Endothelial cell of umbilical vein (primary cell): ENCODE results near the gene PARD6G. TPM values are rescaled to one million over a fixed set of nuclear protein-coding genes. Genes with fewer than 3 reads are reported as not detected.

Experiments used
- BruUV-seq: library from RNA; stranded (reverse); fragments of 400-500 nt; replicated peaks from 2 replicates; lab custom pipeline; 2021; lab: Mats Ljungman, UMichigan
- CTCF ChIA-PET: fragments of 300-600, 350-600 bp; sonication (Branson Sonifier 250); formaldehyde crosslinking; loops from one replicate; lab custom pipeline; 2021; ENCODE audit warnings: antibody characterized with exemption, inconsistent platforms; lab: Charles Lee
- POLR2A ChIA-PET: fragments of 300-600, 350-600 bp; sonication (Branson Sonifier 250); formaldehyde crosslinking; loops from one replicate; lab custom pipeline; 2021; ENCODE audit warnings: antibody characterized with exemption, inconsistent platforms; lab: Charles Lee
- DNase-seq: peaks from one replicate; pipeline ENCODE4 v3.0.0-alpha.2; 2011; ENCODE audit warnings: low read depth, low spot score
- FAIRE-seq: peaks from 2 replicates; lab custom pipeline; 2011; peaks lifted over from hg19 to GRCh38; lab: Jason Lieb, UNC
- H2AFZ ChIP-seq: 2 replicates; pipeline ENCODE4 v1.6.0; 2012; ENCODE audit warnings: low read depth, low read length, control low read depth, inconsistent platforms
- H3K27ac ChIP-seq: 2 replicates; pipeline ENCODE4 v1.5.1; 2011; ENCODE audit warnings: low read depth, mild to moderate bottlenecking, control low read depth, low read length, moderate library complexity; ENCODE audit not compliant: insufficient read depth
- H3K27me3 ChIP-seq, 2 experiments: 2 replicates each; pipeline versions ENCODE4 v1.6.0 to v1.6.1; 2011; ENCODE audit warnings: low read length in 2 of 2, mixed read lengths in 1 of 2; ENCODE audit not compliant: control insufficient read depth in 2 of 2, insufficient read depth in 2 of 2
- H3K36me3 ChIP-seq, 2 experiments: 2 replicates in 1 of 2; 3 replicates in 1 of 2; pipeline ENCODE4 v1.5.1; 2011; ENCODE audit warnings: low read length in 2 of 2, mild to moderate bottlenecking in 1 of 2, moderate library complexity in 1 of 2; ENCODE audit not compliant: control insufficient read depth in 2 of 2, insufficient read depth in 2 of 2; ENCODE audit errors: extremely low read depth in 1 of 2
- H3K4me1 ChIP-seq: 3 replicates; pipeline ENCODE4 v1.5.1; 2011; ENCODE audit warnings: mild to moderate bottlenecking, low read length; ENCODE audit not compliant: control insufficient read depth, insufficient read depth; ENCODE audit errors: extremely low read depth
- H3K4me2 ChIP-seq: 2 replicates; pipeline ENCODE4 v1.6.1; 2011; ENCODE audit warnings: low read length, control low read depth, mixed read lengths; ENCODE audit not compliant: insufficient read depth
- H3K4me3 ChIP-seq, 3 experiments: fragments of 200-600 bp in 1 of 3; sonication (generic), shearing (Covaris generic) in 1 of 3; replicated peaks in 1 of 3; 2 replicates each; pipeline ENCODE4 v1.5.1; 2011 to 2016; ENCODE audit warnings: control low read depth in 3 of 3, low read length in 3 of 3, mild to moderate bottlenecking in 2 of 3, inconsistent platforms in 1 of 3, low read depth in 1 of 3, moderate library complexity in 1 of 3; ENCODE audit not compliant: insufficient read depth in 1 of 3
- H3K79me2 ChIP-seq: 2 replicates; pipeline ENCODE4 v1.6.0; 2012; ENCODE audit warnings: low read length, inconsistent platforms; ENCODE audit not compliant: control insufficient read depth, insufficient read depth
- H3K9ac ChIP-seq: replicated peaks from 2 replicates; pipeline ENCODE3; 2011; ENCODE audit warnings: low read length, control low read depth; ENCODE audit not compliant: insufficient read depth; ENCODE audit errors: extremely low read depth
- H3K9me1 ChIP-seq: replicated peaks from 3 replicates; pipeline ENCODE4 v1.6.0; 2011; ENCODE audit warnings: mild to moderate bottlenecking, low read length; ENCODE audit not compliant: control insufficient read depth, insufficient read depth; ENCODE audit errors: extremely low read depth
- H3K9me3 ChIP-seq: replicated peaks from 2 replicates; pipeline ENCODE4 v1.5.1; 2012; ENCODE audit warnings: low read length, inconsistent platforms; ENCODE audit not compliant: control insufficient read depth, insufficient read depth
- H4K20me1 ChIP-seq: replicated peaks from 2 replicates; pipeline ENCODE3; 2011; ENCODE audit warnings: mild to moderate bottlenecking, low read length; ENCODE audit not compliant: control insufficient read depth, insufficient read depth; ENCODE audit errors: extremely low read depth
- CTCF ChIP-seq, 2 donors: IDR thresholded peaks; 1 replicate in 1 of 2; 2 replicates in 1 of 2; pipeline ENCODE4 v1.5.1; 2011; ENCODE audit warnings: low read length in 2 of 2, mild to moderate bottlenecking in 2 of 2, moderate library complexity in 2 of 2, control low read depth in 1 of 2, inconsistent platforms in 1 of 2, low read depth in 1 of 2; ENCODE audit not compliant: insufficient read depth in 1 of 2; ENCODE audit errors: extremely low read depth in 1 of 2
- EZH2 ChIP-seq: IDR thresholded peaks from 2 replicates; pipeline ENCODE4 v1.6.1; 2012; ENCODE audit warnings: borderline replicate concordance, low read depth, mild to moderate bottlenecking, moderate library complexity, low read length, inconsistent platforms; ENCODE audit not compliant: severe bottlenecking
- FOS ChIP-seq: IDR thresholded peaks from 2 replicates; pipeline ENCODE4 v1.6.1; 2011; ENCODE audit warnings: mild to moderate bottlenecking, low read length, moderate library complexity, borderline replicate concordance; ENCODE audit not compliant: insufficient read depth
- GATA2 ChIP-seq: IDR thresholded peaks from 2 replicates; pipeline ENCODE4 v1.7.0; 2011; ENCODE audit warnings: low read depth, mild to moderate bottlenecking, moderate library complexity, mixed read lengths, low read length; ENCODE audit not compliant: insufficient read length, insufficient read depth
- JUN ChIP-seq: IDR thresholded peaks from 2 replicates; pipeline ENCODE4 v1.6.1; 2011; ENCODE audit warnings: borderline replicate concordance, low read depth; ENCODE audit not compliant: insufficient read length, insufficient read depth
- MYC ChIP-seq: IDR thresholded peaks from one replicate; pipeline ENCODE4 v1.6.1; 2011; ENCODE audit warnings: mild to moderate bottlenecking, low read depth, low read length
- POLR2A ChIP-seq: IDR thresholded peaks from 2 replicates; pipeline ENCODE4 v1.6.1; 2012; ENCODE audit warnings: low read depth, mild to moderate bottlenecking, control low read depth, low read length
- POLR2AphosphoS5 ChIP-seq: IDR thresholded peaks from 2 replicates; pipeline ENCODE4 v1.6.1; 2012; ENCODE audit warnings: low read depth, mild to moderate bottlenecking, control low read depth, low read length, moderate library complexity; ENCODE audit not compliant: insufficient read depth
- dilution Hi-C: fragments of 300-500 bp; cut with MboI; formaldehyde crosslinking; loops from one replicate; pipeline ENCODE4 v1.15.0; 2019; ENCODE audit warnings: low sequenced_read_pairs; ENCODE audit not compliant: extremely low pct_ligation_motif_present
- intact Hi-C: fragments of 100-400 bp; cut with micrococcal nuclease; formaldehyde crosslinking; loops from one replicate; pipeline ENCODE4 v1.10.0; 2022
- polyA plus RNA-seq, 4 experiments: library from polyadenylated mRNA; depleted of rRNA in 3 of 4; stranded (reverse) in 3 of 4; unstranded in 1 of 4; fragments of >200 nt; gene quantifications; 2 replicates each; pipeline versions ENCODE4 v1.2.1 to v1.2.3, GENCODE V29; 2011 to 2012; ENCODE audit warnings: missing spikeins in 1 of 4
- total RNA-seq: library from RNA; stranded (reverse); gene quantifications from 2 replicates; pipeline ENCODE4 v1.2.3, GENCODE V29; 2021
- TF ChIP-seq, protein P1 (sequence below): IDR thresholded peaks from 2 replicates; pipeline ENCODE4 v1.6.1; 2011; ENCODE audit not compliant: insufficient read depth, insufficient read length

The PARD6G gene
- total and polyA plus RNA-seq, 2 donors (not counting 3 experiments of a cell fraction or from before 2014, with no cell fraction given), result 1.2 to 1.8 TPM

GRCh38 chr18:80112624-80113248 is 134.6 kb downstream of the PARD6G start:
- Histone ChIP-seq H4K20me1 (peaks cover 7% of the 10 kb centered on the region), H3K79me2 (peaks cover 77% of the 10 kb centered on the region), H3K27me3 (no peaks in the 10 kb centered on the region), H3K27ac (no peak overlapping the region), H3K9me1 (no peaks in the 10 kb centered on the region), H3K9me3 (no peaks in the 10 kb centered on the region), H3K4me1 (peaks cover 8% of the 10 kb centered on the region), H2AFZ (no peak overlapping the region), H3K36me3 (peaks cover 0 to 3% of the 10 kb centered on the region in 2 experiments), H3K9ac (no peak overlapping the region), H3K4me2 (no peak overlapping the region), H3K4me3 (no peak overlapping the region)
- TF ChIP-seq EZH2, result no peak
- no peak for TF ChIP-seq FOS
- TF ChIP-seq POLR2A, result no peak
- no peak for TF ChIP-seq GATA2
- TF ChIP-seq MYC, result no peak
- TF ChIP-seq, protein P1, sequence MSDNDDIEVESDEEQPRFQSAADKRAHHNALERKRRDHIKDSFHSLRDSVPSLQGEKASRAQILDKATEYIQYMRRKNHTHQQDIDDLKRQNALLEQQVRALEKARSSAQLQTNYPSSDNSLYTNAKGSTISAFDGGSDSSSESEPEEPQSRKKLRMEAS, result no peak
- no peak for TF ChIP-seq CTCF (IDR thresholded peaks at IDR 0.05; ENCODE audit: extremely low read depth in 1 of 2, insufficient read depth in 1 of 2, low read depth in 1 of 2, low read length in 2 of 2)
- no peak for TF ChIP-seq POLR2AphosphoS5
- no peak for TF ChIP-seq JUN
- no peak for FAIRE-seq
- intact Hi-C loops (loop anchor here (5.0 kb wide), 1 partner anchor 35 kb away; no protein-coding TSS in a partner anchor), dilution Hi-C loops (no loop called here)
- POLR2A ChIA-PET, result no interaction called here
- CTCF ChIA-PET, result interaction anchor here (1.0 to 2.6 kb wide), 2 partner anchors 43 to 47 kb away, joined by 3 to 9 read pairs; no protein-coding TSS in a partner anchor
- BruUV-seq, result no TSS peak
- peak; percentile 11 for DNase-seq
